Keratinocyte (primary cell): ENCODE results near the gene GRM3.

Experiments
- EZH2 ChIP-seq: IDR thresholded peaks from one replicate; pipeline ENCODE4 v1.6.1; 2012; ENCODE audit warnings: inconsistent platforms, mild to moderate bottlenecking, low read length, moderate library complexity
- TF ChIP-seq, protein P1 (sequence below), 3 experiments: IDR thresholded peaks in 1 of 3; conservative IDR thresholded peaks in 1 of 3; optimal IDR thresholded peaks in 1 of 3; 2 replicates in 2 of 3; 3 replicates in 1 of 3; pipeline versions ENCODE3 to v1.5.1; 2011; ENCODE audit warnings: low read length in 3 of 3, mild to moderate bottlenecking in 3 of 3, moderate library complexity in 2 of 3, control low read depth in 1 of 3, inconsistent platforms in 1 of 3; ENCODE audit not compliant: insufficient read depth in 2 of 3; ENCODE audit errors: extremely low read depth in 1 of 3

DNA sequence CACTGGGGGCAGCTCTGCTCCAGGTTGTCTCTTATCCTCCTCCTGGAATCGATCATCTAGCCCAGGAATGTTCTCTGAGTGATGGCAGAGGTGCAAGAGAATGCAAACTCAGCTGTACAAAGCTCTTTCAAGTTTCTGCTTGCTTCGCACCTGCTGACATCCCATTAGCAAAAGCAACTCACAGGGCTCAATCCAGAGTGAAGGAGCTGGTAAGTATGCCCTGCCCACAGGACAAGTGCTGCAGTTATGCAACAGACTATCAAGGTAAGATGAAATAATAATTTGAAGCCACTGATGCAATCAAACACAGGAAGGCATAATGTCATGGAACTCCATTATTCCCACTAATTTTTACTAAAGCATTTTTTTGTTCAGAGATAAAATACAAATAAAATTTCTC, 122.2 kb downstream of the GRM3 start:
- TF ChIP-seq, protein P1, sequence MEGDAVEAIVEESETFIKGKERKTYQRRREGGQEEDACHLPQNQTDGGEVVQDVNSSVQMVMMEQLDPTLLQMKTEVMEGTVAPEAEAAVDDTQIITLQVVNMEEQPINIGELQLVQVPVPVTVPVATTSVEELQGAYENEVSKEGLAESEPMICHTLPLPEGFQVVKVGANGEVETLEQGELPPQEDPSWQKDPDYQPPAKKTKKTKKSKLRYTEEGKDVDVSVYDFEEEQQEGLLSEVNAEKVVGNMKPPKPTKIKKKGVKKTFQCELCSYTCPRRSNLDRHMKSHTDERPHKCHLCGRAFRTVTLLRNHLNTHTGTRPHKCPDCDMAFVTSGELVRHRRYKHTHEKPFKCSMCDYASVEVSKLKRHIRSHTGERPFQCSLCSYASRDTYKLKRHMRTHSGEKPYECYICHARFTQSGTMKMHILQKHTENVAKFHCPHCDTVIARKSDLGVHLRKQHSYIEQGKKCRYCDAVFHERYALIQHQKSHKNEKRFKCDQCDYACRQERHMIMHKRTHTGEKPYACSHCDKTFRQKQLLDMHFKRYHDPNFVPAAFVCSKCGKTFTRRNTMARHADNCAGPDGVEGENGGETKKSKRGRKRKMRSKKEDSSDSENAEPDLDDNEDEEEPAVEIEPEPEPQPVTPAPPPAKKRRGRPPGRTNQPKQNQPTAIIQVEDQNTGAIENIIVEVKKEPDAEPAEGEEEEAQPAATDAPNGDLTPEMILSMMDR (optimal IDR thresholded peaks at IDR 0.05 in 1 of 3, IDR thresholded peaks at IDR 0.05 in 1 of 3, conservative IDR thresholded peaks at IDR 0.05 in 1 of 3; ENCODE audit: extremely low read depth in 1 of 3, insufficient read depth in 2 of 3, low read length in 3 of 3): no peak
- TF ChIP-seq EZH2: no peak
